HG02588 (cell line): ENCODE results near the gene MRNIP.
"Not testable (repeated sequence)": the region's sequence is repeated elsewhere in the genome, so short reads cannot be mapped to it uniquely, and the experiment has no call there.

ENCODE experiments used
- ATAC-seq: cut with Tn5 transposase; IDR thresholded peaks from one replicate; pipeline ENCODE4 v1.9.1; 2021; ENCODE audit warnings: mild to moderate bottlenecking, moderate library complexity; ENCODE audit not compliant: unreplicated experiment

The MRNIP gene

GRCh38 chr5:179872055-179872827, 13.6 kb upstream of the MRNIP start:
- no peak for ATAC-seq

- not testable (repeated sequence) for ATAC-seq
Measured at GRCh38 chr5:179871533-179871932, 12.9 kb upstream of the MRNIP start.

- no peak for ATAC-seq
Measured at GRCh38 chr5:179870952-179871351, 12.3 kb upstream of the MRNIP start.

GRCh38 chr5:179870403-179870903, 11.8 kb upstream of the MRNIP start:
- no peak for ATAC-seq

GRCh38 chr5:179869641-179870402, 11.2 kb upstream of the MRNIP start:
- ATAC-seq: no peak

GRCh38 chr5:179869101-179869500, 10.5 kb upstream of the MRNIP start:
- no peak for ATAC-seq

- no peak for ATAC-seq
Measured at GRCh38 chr5:179868541-179868940, 9.9 kb upstream of the MRNIP start.

GRCh38 chr5:179867476-179867875, 8.9 kb upstream of the MRNIP start:
- ATAC-seq: no peak

- no peak for ATAC-seq
Measured at GRCh38 chr5:179867079-179867465, 8.5 kb upstream of the MRNIP start.

- no peak for ATAC-seq
Measured at GRCh38 chr5:179866241-179867078, 7.8 kb upstream of the MRNIP start.

GRCh38 chr5:179865491-179866240, 7.0 kb upstream of the MRNIP start:
- ATAC-seq: no peak

- no peak for ATAC-seq
Measured at GRCh38 chr5:179864686-179865085, 6.1 kb upstream of the MRNIP start.

- no peak for ATAC-seq
Measured at GRCh38 chr5:179863449-179864085, 5.0 kb upstream of the MRNIP start.

GRCh38 chr5:179862891-179863290, 4.3 kb upstream of the MRNIP start:
- ATAC-seq: no peak

- ATAC-seq: no peak
Measured at GRCh38 chr5:179862296-179862695, 3.7 kb upstream of the MRNIP start.

- no peak for ATAC-seq
Measured at GRCh38 chr5:179860301-179860700, 1.7 kb upstream of the MRNIP start.

GRCh38 chr5:179858241-179858585, 404 bp downstream of the MRNIP start:
- ATAC-seq: peak; percentile 39

GRCh38 chr5:179854356-179854755, 4.3 kb downstream of the MRNIP start:
- no peak for ATAC-seq

- ATAC-seq: peak; percentile 90
Measured at GRCh38 chr5:179852993-179853547, 5.5 kb downstream of the MRNIP start.

GRCh38 chr5:179841621-179842020, 17.0 kb downstream of the MRNIP start:
- ATAC-seq: no peak
